Sigmoid colon (tissue), 4 donors: Measurements from ENCODE around the gene OR4A16.

Source experiments
- EP300 ChIP-seq, 4 donors: sonication (generic); formaldehyde crosslinking; IDR thresholded peaks; one replicate each; pipeline ENCODE4 v1.6.1; 2017; ENCODE audit warnings: antibody characterized with exemption in 4 of 4
- POLR2A ChIP-seq, 2 donors: fragments of 450-650 bp; IDR thresholded peaks; one replicate each; pipeline ENCODE4 v1.6.1; 2016; ENCODE audit warnings: antibody characterized with exemption in 2 of 2, mild to moderate bottlenecking in 2 of 2, moderate library complexity in 2 of 2
- POLR2AphosphoS5 ChIP-seq, 4 donors: sonication (generic); formaldehyde crosslinking; IDR thresholded peaks; one replicate each; pipeline ENCODE4 v1.6.1; 2017; ENCODE audit warnings: antibody characterized with exemption in 4 of 4
- TF ChIP-seq, protein P1 (sequence below), 4 experiments: fragments of 450-650 bp in 3 of 4; fragments of 200-600 bp in 1 of 4; IDR thresholded peaks; one replicate each; pipeline ENCODE4 v1.5.1; 2016 to 2019; ENCODE audit warnings: antibody characterized with exemption in 4 of 4, mild to moderate bottlenecking in 3 of 4, moderate library complexity in 2 of 4

DNA sequence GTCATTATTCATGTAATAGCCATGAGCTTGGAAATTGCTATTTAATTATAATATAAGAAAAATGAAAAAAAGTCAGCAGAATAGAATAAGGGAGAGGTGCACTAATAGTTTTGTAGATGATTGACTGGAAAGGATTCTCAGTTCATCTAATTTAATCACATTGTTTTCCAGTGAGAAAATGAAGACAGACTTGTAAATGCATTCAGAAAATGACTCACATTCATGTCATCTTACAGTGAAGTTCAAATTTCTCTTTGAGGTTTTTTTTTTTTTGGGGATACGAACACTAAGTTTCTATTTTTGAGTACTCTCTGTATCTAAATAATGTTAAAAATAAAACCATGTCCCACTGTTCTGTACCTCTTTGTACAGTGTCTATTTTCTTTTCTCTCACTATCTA is 18.5 kb upstream of the OR4A16 start:
- TF ChIP-seq, protein P1, sequence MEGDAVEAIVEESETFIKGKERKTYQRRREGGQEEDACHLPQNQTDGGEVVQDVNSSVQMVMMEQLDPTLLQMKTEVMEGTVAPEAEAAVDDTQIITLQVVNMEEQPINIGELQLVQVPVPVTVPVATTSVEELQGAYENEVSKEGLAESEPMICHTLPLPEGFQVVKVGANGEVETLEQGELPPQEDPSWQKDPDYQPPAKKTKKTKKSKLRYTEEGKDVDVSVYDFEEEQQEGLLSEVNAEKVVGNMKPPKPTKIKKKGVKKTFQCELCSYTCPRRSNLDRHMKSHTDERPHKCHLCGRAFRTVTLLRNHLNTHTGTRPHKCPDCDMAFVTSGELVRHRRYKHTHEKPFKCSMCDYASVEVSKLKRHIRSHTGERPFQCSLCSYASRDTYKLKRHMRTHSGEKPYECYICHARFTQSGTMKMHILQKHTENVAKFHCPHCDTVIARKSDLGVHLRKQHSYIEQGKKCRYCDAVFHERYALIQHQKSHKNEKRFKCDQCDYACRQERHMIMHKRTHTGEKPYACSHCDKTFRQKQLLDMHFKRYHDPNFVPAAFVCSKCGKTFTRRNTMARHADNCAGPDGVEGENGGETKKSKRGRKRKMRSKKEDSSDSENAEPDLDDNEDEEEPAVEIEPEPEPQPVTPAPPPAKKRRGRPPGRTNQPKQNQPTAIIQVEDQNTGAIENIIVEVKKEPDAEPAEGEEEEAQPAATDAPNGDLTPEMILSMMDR (IDR thresholded peaks at IDR 0.05): no peak
- TF ChIP-seq POLR2AphosphoS5 (IDR thresholded peaks at IDR 0.05): no peak
- no peak for TF ChIP-seq POLR2A (IDR thresholded peaks at IDR 0.05)
- TF ChIP-seq EP300 (IDR thresholded peaks at IDR 0.05): no peak
